ENCODE measurements around the gene SELENON. TPM values are rescaled to one million over a fixed set of nuclear protein-coding genes. Genes with fewer than 3 reads are reported as not detected.

Gene SELENON
- total RNA-seq, 1 donor from 2014 or later: 24.9 TPM

DNA sequence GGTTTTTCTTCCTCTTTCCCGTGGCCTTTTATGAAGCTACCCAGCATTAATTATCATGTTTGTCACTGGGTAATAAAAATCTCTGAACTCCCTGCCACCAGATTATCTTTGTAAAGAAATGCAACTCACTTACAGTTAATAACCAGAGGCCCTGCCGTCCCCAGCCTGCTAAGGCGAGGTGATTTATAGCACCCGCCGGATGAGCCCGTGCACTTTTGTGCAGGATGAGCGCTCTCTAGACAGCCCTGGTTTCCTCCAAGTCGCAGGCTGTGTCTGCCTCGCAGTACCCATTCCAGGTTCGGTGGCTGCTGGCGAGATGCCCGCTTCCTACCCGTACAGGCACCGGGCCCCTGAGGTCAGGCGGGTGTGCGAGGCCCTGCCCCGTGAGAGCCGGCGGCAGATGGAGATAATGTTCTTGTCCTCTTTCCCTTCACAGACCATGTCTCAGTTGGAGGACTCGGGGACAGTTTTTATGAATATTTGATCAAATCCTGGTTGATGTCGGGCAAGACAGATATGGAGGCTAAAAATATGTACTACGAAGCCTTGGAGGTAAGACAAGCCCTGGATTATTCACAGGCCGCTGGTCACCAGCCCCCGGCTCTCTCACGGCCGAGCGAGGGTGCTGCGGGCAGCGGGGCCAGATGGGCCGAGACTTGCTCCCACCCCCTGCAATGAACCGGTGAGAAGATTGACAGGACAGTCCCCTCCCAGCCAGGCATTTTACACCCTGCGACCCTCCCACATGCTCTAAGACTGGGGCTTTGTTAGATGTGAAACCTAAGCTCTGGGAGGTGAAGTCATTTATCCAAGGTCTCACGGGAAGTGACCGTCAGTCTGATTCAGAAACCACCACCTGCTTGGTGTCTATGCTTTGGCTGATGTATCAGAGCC lies 28.5 kb upstream of the SELENON start:
- no peaks in the 10 kb centered on the region for H3K36me3 Mint-ChIP-seq
- no peaks in the 10 kb centered on the region for H3K9me3 Mint-ChIP-seq
- Histone ChIP-seq H2AFZ (replicated peaks) (peak overlapping the region; percentile 2), H3K4me2 (peak overlapping the region; percentile 44), H3K79me2 (ENCODE audit: low read depth) (no peaks in the 10 kb centered on the region), H3K27me3 (no peaks in the 10 kb centered on the region), H3F3A (ENCODE audit: low read depth) (peaks cover 21% of the 10 kb centered on the region), H4K20me1 (ENCODE audit: low read depth) (no peaks in the 10 kb centered on the region), H3K9ac (no peak overlapping the region), H3K36me3 (no peaks in the 10 kb centered on the region), H3K27ac (peak overlapping the region; percentile 47), H3K4me3 (no peak overlapping the region), H3K9me3 (ENCODE audit: low read depth) (no peaks in the 10 kb centered on the region), H3K4me1 (peaks cover 42% of the 10 kb centered on the region)
- TF ChIP-seq EZH2phosphoT487 (IDR thresholded peaks at IDR 0.05) (no peak), EZH2 (IDR thresholded peaks at IDR 0.05) (no peak)
- TF ChIP-seq, protein P1, sequence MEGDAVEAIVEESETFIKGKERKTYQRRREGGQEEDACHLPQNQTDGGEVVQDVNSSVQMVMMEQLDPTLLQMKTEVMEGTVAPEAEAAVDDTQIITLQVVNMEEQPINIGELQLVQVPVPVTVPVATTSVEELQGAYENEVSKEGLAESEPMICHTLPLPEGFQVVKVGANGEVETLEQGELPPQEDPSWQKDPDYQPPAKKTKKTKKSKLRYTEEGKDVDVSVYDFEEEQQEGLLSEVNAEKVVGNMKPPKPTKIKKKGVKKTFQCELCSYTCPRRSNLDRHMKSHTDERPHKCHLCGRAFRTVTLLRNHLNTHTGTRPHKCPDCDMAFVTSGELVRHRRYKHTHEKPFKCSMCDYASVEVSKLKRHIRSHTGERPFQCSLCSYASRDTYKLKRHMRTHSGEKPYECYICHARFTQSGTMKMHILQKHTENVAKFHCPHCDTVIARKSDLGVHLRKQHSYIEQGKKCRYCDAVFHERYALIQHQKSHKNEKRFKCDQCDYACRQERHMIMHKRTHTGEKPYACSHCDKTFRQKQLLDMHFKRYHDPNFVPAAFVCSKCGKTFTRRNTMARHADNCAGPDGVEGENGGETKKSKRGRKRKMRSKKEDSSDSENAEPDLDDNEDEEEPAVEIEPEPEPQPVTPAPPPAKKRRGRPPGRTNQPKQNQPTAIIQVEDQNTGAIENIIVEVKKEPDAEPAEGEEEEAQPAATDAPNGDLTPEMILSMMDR (IDR thresholded peaks at IDR 0.05): no peak
- H3K27me3 Mint-ChIP-seq (ENCODE audit: insufficient read depth, low read depth): peaks cover 5% of the 10 kb centered on the region
- peak overlapping the region; percentile 91 for H3K27ac Mint-ChIP-seq
- peaks cover 57% of the 10 kb centered on the region for H3K4me1 Mint-ChIP-seq
- DNase-seq (ENCODE audit: low spot score): peak; percentile 87
- H3K4me3 Mint-ChIP-seq: peak overlapping the region; percentile 73

DNA sequence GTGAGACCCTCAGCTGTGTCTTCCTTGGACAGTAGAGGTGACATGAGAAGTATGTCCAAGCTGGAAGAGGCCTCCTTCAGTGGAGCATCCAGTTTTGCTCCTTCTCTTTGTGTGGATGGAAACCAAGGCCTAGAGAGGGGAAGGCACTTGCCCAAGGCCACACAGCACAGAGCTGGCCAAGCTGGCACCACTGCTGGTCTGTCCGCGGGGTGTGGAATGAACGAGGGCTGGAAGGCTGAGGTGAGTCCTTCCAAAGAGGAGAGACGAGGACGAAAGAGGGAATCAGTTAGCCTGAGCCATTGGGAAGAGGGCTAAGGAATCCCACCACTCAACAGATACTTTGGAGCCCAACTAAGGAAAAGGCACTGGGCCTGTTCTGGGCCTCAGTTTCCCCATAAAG lies 27.8 kb upstream of the SELENON start:
- H3K4me3 Mint-ChIP-seq: peak overlapping the region; percentile 73

DNA sequence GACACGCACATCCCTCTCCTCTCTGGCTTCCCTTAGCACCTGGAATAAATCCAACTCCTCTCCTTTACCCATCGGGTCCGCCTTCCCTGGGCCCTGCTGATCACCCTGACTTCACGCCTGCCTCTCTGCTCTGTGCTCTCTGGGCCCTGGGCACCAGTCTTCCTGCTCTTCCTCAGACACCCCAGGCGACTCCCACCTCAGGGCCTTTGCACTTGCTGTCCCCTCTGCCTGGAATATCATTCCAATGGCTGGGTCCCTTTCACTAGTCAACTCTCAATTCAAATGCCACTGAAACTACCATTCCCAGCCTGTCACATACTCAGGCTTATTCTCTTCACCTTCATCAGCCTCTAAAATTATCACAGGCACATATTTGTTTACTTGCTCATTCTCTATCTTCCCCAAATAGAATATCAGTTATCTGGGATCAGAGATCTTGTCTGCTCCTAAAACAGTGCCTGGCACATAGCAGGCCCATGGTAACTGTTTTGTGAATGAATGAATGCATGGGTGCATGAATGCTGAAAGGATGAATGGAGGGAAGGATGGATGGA lies 27.2 kb upstream of the SELENON start:
- Histone ChIP-seq H3K27ac (no peak overlapping the region), H3K27me3 (no peaks in the 10 kb centered on the region), H3K4me3 (no peak overlapping the region), H3K9ac (no peak overlapping the region), H3F3A (ENCODE audit: low read depth) (peaks cover 21% of the 10 kb centered on the region), H3K79me2 (ENCODE audit: low read depth) (no peaks in the 10 kb centered on the region), H3K36me3 (no peaks in the 10 kb centered on the region), H3K9me3 (ENCODE audit: low read depth) (no peaks in the 10 kb centered on the region), H4K20me1 (ENCODE audit: low read depth) (no peaks in the 10 kb centered on the region), H3K4me2 (no peak overlapping the region), H2AFZ (replicated peaks) (no peak overlapping the region), H3K4me1 (peaks cover 42% of the 10 kb centered on the region)
- no peak overlapping the region for H3K4me3 Mint-ChIP-seq
- H3K4me1 Mint-ChIP-seq: peaks cover 58% of the 10 kb centered on the region
- peaks cover 11% of the 10 kb centered on the region for H3K27me3 Mint-ChIP-seq (ENCODE audit: insufficient read depth, low read depth)
- TF ChIP-seq, protein P1 (IDR thresholded peaks at IDR 0.05): no peak
- TF ChIP-seq EZH2phosphoT487 (IDR thresholded peaks at IDR 0.05) (no peak), EZH2 (IDR thresholded peaks at IDR 0.05) (no peak)
- H3K27ac Mint-ChIP-seq: peak overlapping the region; percentile 35
- no peaks in the 10 kb centered on the region for H3K36me3 Mint-ChIP-seq
- DNase-seq (ENCODE audit: low spot score): no peak
- no peaks in the 10 kb centered on the region for H3K9me3 Mint-ChIP-seq

More for the DNA sequence above, 27.8 kb upstream of the SELENON start:
- H3K36me3 Mint-ChIP-seq: no peaks in the 10 kb centered on the region
- no peak overlapping the region for H2AFZ ChIP-seq (replicated peaks)
- H3K9ac ChIP-seq: no peak overlapping the region
- peaks cover 42% of the 10 kb centered on the region for H3K4me1 ChIP-seq
- H4K20me1 ChIP-seq (ENCODE audit: low read depth): no peaks in the 10 kb centered on the region
- no peaks in the 10 kb centered on the region for H3K9me3 Mint-ChIP-seq
- no peaks in the 10 kb centered on the region for H3K27me3 ChIP-seq
- H3K27ac ChIP-seq: no peak overlapping the region
- TF ChIP-seq EZH2phosphoT487 (IDR thresholded peaks at IDR 0.05): no peak
- TF ChIP-seq, protein P1 (IDR thresholded peaks at IDR 0.05): no peak
- TF ChIP-seq EZH2 (IDR thresholded peaks at IDR 0.05): no peak
- H3K9me3 ChIP-seq (ENCODE audit: low read depth): no peaks in the 10 kb centered on the region
- H3K79me2 ChIP-seq (ENCODE audit: low read depth): no peaks in the 10 kb centered on the region
- H3K27ac Mint-ChIP-seq: peak overlapping the region; percentile 91
- H3F3A ChIP-seq (ENCODE audit: low read depth): peaks cover 21% of the 10 kb centered on the region
- H3K4me1 Mint-ChIP-seq: peaks cover 58% of the 10 kb centered on the region
- H3K4me3 ChIP-seq: no peak overlapping the region
- H3K36me3 ChIP-seq: no peaks in the 10 kb centered on the region
- H3K4me2 ChIP-seq: peak overlapping the region; percentile 44
- peaks cover 9% of the 10 kb centered on the region for H3K27me3 Mint-ChIP-seq (ENCODE audit: insufficient read depth, low read depth)
- DNase-seq (ENCODE audit: low spot score): no peak
